Measurements from ENCODE around the gene ZNF761. TPM values are rescaled to one million over a fixed set of nuclear protein-coding genes. Genes with fewer than 3 reads are reported as not detected.
A peak's percentile ranks its signal among the peaks of the same experiment; 100 is the strongest.
"Not testable (repeated sequence)": the region's sequence is repeated elsewhere in the genome, so short reads cannot be mapped to it uniquely, and the experiment has no call there.

Gene ZNF761
- total RNA-seq, 2 donors from 2014 or later = 52.3 to 63.8 TPM

DNA sequence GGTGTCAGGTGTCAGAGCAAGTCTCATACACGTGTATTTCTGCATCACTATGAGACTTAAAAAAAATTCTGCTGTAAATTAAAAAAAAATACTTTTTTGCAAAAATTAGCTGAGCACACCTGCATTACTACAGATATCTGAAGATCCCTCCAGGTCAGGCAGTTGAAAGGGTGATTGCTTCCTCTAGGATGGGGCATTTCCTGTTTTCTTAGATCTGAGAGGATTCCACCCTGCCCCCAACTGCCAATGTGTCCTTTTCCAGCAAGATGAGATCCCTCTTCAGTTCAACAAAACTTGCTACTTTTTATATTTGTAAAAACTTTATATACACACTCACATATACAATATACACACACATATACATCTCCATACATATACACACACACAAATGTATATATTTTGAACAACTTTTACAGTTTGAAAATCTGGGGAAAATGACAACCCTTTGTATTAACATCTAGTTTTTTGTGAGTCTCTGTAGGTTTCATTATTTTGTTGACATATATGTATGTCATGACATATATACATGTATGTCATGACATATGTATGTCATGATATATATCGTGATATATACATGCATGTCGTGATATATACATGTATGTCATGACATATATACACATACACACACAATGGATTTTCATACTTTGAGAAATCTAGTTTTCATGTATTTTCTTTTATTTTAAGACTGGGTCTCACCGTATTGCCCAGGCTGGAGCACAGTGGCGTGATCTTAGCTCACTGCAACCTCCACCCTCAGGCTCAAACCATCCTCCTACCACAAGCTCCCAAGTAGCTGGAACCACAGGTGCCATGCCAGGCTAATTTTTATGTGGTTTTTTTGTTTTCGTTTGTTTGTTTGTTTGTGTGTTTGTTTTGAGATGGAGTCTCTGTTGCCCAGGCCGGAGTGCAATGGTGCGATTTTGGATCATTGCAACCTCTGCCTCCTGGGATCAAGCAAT lies 53.5 kb downstream of the ZNF761 start:
- Mint-ChIP-seq H3K27ac (no peak overlapping the region), H3K36me3 (ENCODE audit: low read depth) (peaks cover 92% of the 10 kb centered on the region), H3K4me3 (no peak overlapping the region), H3K27me3 (ENCODE audit: insufficient read depth) (peaks cover 2% of the 10 kb centered on the region), H3K9me3 (peaks cover 64% of the 10 kb centered on the region), H3K4me1 (no peaks in the 10 kb centered on the region)
- no peak for DNase-seq
- Histone ChIP-seq H3K9me3 (ENCODE audit: control insufficient read depth, low read length) (peaks cover 91% of the 10 kb centered on the region), H3K27me3 (ENCODE audit: control insufficient read depth, insufficient read depth, low read length, poor library complexity, severe bottlenecking) (no peaks in the 10 kb centered on the region), H3K9ac (ENCODE audit: extremely low read depth, low read length, poor library complexity, severe bottlenecking) (no peak overlapping the region), H3K4me3 (ENCODE audit: low read length) (peak overlapping the region; percentile 54), H3K36me3 (ENCODE audit: control insufficient read depth, insufficient read depth, low read length) (peaks cover 95% of the 10 kb centered on the region), H3K4me1 (ENCODE audit: control insufficient read depth, insufficient read depth, low read length) (no peaks in the 10 kb centered on the region), H3K27ac (ENCODE audit: low read depth, low read length) (no peak overlapping the region)
- WGBS, 2 experiments (ENCODE audit: insufficient coverage in 1 of 2, insufficient read length in 1 of 2) = 91 to 93% methylated on average over 4 to 6 of the region's 8 CpGs
- TF ChIP-seq, protein P1, sequence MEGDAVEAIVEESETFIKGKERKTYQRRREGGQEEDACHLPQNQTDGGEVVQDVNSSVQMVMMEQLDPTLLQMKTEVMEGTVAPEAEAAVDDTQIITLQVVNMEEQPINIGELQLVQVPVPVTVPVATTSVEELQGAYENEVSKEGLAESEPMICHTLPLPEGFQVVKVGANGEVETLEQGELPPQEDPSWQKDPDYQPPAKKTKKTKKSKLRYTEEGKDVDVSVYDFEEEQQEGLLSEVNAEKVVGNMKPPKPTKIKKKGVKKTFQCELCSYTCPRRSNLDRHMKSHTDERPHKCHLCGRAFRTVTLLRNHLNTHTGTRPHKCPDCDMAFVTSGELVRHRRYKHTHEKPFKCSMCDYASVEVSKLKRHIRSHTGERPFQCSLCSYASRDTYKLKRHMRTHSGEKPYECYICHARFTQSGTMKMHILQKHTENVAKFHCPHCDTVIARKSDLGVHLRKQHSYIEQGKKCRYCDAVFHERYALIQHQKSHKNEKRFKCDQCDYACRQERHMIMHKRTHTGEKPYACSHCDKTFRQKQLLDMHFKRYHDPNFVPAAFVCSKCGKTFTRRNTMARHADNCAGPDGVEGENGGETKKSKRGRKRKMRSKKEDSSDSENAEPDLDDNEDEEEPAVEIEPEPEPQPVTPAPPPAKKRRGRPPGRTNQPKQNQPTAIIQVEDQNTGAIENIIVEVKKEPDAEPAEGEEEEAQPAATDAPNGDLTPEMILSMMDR (conservative IDR thresholded peaks at IDR 0.05) = no peak

- H3K4me3 Mint-ChIP-seq = no peak overlapping the region
- TF ChIP-seq, protein P1 (conservative IDR thresholded peaks at IDR 0.05) = no peak
- Histone ChIP-seq H3K27me3 (ENCODE audit: control insufficient read depth, insufficient read depth, low read length, poor library complexity, severe bottlenecking) (no peaks in the 10 kb centered on the region), H3K9me3 (ENCODE audit: control insufficient read depth, low read length) (peaks cover 82% of the 10 kb centered on the region), H3K4me3 (ENCODE audit: low read length) (peak overlapping the region; percentile 69), H3K9ac (ENCODE audit: extremely low read depth, low read length, poor library complexity, severe bottlenecking) (no peak overlapping the region), H3K4me1 (ENCODE audit: control insufficient read depth, insufficient read depth, low read length) (no peaks in the 10 kb centered on the region), H3K36me3 (ENCODE audit: control insufficient read depth, insufficient read depth, low read length) (peaks cover 88% of the 10 kb centered on the region), H3K27ac (ENCODE audit: low read depth, low read length) (no peak overlapping the region)
- H3K36me3 Mint-ChIP-seq (ENCODE audit: low read depth) = peaks cover 89% of the 10 kb centered on the region
- H3K9me3 Mint-ChIP-seq = peaks cover 66% of the 10 kb centered on the region
- no peaks in the 10 kb centered on the region for H3K27me3 Mint-ChIP-seq (ENCODE audit: insufficient read depth)
- no peak for DNase-seq
- no peak overlapping the region for H3K27ac Mint-ChIP-seq
- 95 to 98% methylated on average over 4 to 5 of the region's 5 CpGs for WGBS, 2 experiments (ENCODE audit: insufficient coverage in 1 of 2, insufficient read length in 1 of 2)
- peaks cover 5% of the 10 kb centered on the region for H3K4me1 Mint-ChIP-seq
These were observed 60.4 kb downstream of the ZNF761 start for GRCh38 chr19:53492153-53492552.

DNA sequence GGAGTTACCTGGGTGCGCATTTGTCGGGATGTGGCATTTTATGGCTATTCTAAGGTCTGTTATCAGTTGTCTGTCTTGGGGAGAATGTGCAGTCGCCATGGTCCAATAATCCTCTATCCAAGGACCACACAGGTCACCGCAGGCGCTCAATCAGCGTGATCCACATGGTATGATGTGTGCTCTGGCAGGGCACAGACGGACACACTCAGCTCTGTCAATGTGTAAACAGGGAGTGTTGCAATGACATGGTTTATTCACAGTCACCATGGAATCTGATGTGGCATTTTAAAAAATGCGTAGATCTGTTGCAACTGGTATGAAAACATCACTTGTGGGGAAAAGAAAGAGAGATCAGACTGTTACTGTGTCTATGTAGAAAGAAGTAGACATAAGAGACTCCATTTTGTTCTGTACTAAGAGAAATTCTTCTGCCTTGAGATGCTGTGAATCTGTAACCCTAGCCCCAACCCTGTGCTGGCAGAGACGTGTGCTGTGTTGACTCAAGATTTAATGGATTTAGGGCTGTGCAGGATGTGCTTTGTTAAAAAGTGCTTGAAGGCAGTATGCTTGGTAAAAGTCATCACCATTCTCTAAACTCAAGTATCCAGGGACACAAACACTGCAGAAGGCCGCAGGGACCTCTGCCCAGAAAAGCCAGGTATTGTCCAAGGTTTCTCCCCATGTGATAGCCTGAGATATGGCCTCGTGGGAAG lies 65.7 kb downstream of the ZNF761 start:
- Histone ChIP-seq H3K9me3 (ENCODE audit: control insufficient read depth, low read length) (peaks cover 33% of the 10 kb centered on the region), H3K36me3 (ENCODE audit: control insufficient read depth, insufficient read depth, low read length) (peaks cover 35% of the 10 kb centered on the region)
- peaks cover 22% of the 10 kb centered on the region for H3K4me1 Mint-ChIP-seq
- not testable (repeated sequence) for H3K27me3 ChIP-seq (ENCODE audit: control insufficient read depth, insufficient read depth, low read length, poor library complexity, severe bottlenecking); H3K27me3 Mint-ChIP-seq (ENCODE audit: insufficient read depth); H3K9ac ChIP-seq (ENCODE audit: extremely low read depth, low read length, poor library complexity, severe bottlenecking); DNase-seq; H3K27ac ChIP-seq (ENCODE audit: low read depth, low read length); H3K4me1 ChIP-seq (ENCODE audit: control insufficient read depth, insufficient read depth, low read length); H3K4me3 ChIP-seq (ENCODE audit: low read length)
- peaks cover 28% of the 10 kb centered on the region for H3K9me3 Mint-ChIP-seq
- H3K27ac Mint-ChIP-seq = peak overlapping the region; percentile 89
- WGBS, 2 experiments (ENCODE audit: insufficient coverage in 1 of 2, insufficient read length in 1 of 2) = 73 to 82% methylated on average over 2 to 9 of the region's 11 CpGs
- peak overlapping the region; percentile 37 for H3K4me3 Mint-ChIP-seq
- H3K36me3 Mint-ChIP-seq (ENCODE audit: low read depth) = peaks cover 39% of the 10 kb centered on the region

GRCh38 chr19:53498024-53498395 lies 66.2 kb downstream of the ZNF761 start:
- DNase-seq; H3K27me3 ChIP-seq (ENCODE audit: control insufficient read depth, insufficient read depth, low read length, poor library complexity, severe bottlenecking); H3K27ac ChIP-seq (ENCODE audit: low read depth, low read length); H3K4me1 ChIP-seq (ENCODE audit: control insufficient read depth, insufficient read depth, low read length); H3K9ac ChIP-seq (ENCODE audit: extremely low read depth, low read length, poor library complexity, severe bottlenecking); H3K27me3 Mint-ChIP-seq (ENCODE audit: insufficient read depth): not testable (repeated sequence)
- 50 to 63% methylated on average over 3 to 4 of the region's 4 CpGs for WGBS, 2 experiments (ENCODE audit: insufficient coverage in 1 of 2, insufficient read length in 1 of 2)
- H3K9me3 ChIP-seq (ENCODE audit: control insufficient read depth, low read length) = peaks cover 27% of the 10 kb centered on the region
- H3K9me3 Mint-ChIP-seq = peaks cover 23% of the 10 kb centered on the region
- H3K27ac Mint-ChIP-seq = peak overlapping the region; percentile 89
- peaks cover 33% of the 10 kb centered on the region for H3K36me3 Mint-ChIP-seq (ENCODE audit: low read depth)
- H3K4me1 Mint-ChIP-seq = peaks cover 22% of the 10 kb centered on the region
- H3K36me3 ChIP-seq (ENCODE audit: control insufficient read depth, insufficient read depth, low read length) = peaks cover 30% of the 10 kb centered on the region
- H3K4me3 Mint-ChIP-seq = peak overlapping the region; percentile 37
- H3K4me3 ChIP-seq (ENCODE audit: low read length) = peak overlapping the region; percentile 40

DNA sequence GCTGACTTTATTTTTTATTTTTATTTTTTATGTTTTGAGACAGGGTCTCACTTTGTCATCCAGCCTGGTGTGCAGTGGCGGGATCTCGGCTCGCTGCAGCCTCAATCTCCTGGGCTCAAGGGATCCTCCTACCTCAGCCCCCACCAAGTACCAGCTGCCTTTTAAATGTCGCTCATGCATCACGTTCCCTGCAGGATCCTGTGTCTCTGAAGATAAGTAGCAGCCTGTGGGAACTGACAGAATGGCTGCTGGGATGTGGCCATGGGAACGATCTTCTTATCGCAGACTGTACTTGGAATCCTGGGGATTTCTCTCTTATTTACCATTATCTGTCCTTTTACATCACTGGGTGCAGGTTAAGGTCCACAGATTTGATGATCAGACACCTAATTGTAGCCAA lies 71.4 kb downstream of the ZNF761 start:
- H3K4me1 Mint-ChIP-seq = peaks cover 32% of the 10 kb centered on the region
- WGBS, 2 experiments (ENCODE audit: insufficient coverage in 1 of 2, insufficient read length in 1 of 2) = 66 to 73% methylated on average over 2 to 7 of the region's 7 CpGs
- peak overlapping the region; percentile 66 for H3K27ac Mint-ChIP-seq
- not testable (repeated sequence) for H3K27me3 Mint-ChIP-seq (ENCODE audit: insufficient read depth); H3K9me3 ChIP-seq (ENCODE audit: control insufficient read depth, low read length); H3K27me3 ChIP-seq (ENCODE audit: control insufficient read depth, insufficient read depth, low read length, poor library complexity, severe bottlenecking); H3K36me3 ChIP-seq (ENCODE audit: control insufficient read depth, insufficient read depth, low read length); H3K4me3 ChIP-seq (ENCODE audit: low read length); H3K9me3 Mint-ChIP-seq; H3K4me1 ChIP-seq (ENCODE audit: control insufficient read depth, insufficient read depth, low read length); H3K9ac ChIP-seq (ENCODE audit: extremely low read depth, low read length, poor library complexity, severe bottlenecking); H3K36me3 Mint-ChIP-seq (ENCODE audit: low read depth); H3K4me3 Mint-ChIP-seq; H3K27ac ChIP-seq (ENCODE audit: low read depth, low read length); DNase-seq
